Brain microvascular endothelial cell (primary cell): ENCODE measurements around the gene SEMA6A.

Experiments
- DNase-seq: peaks from one replicate; pipeline ENCODE4 v3.0.0-alpha.2; 2020
- H3K27ac ChIP-seq: fragments of 250-450 bp; sonication (Bioruptor Pico); 2 replicates; pipeline ENCODE4 v1.5.1; 2020; ENCODE audit warnings: mild to moderate bottlenecking, moderate library complexity
- H3K27me3 ChIP-seq: fragments of 250-450 bp; sonication (Bioruptor Pico); replicated peaks from 2 replicates; pipeline ENCODE4 v1.5.1; 2020; ENCODE audit warnings: mild to moderate bottlenecking
- H3K36me3 ChIP-seq: fragments of 250-450 bp; sonication (Bioruptor Pico); replicated peaks from 2 replicates; pipeline ENCODE4 v1.5.1; 2020; ENCODE audit warnings: mild to moderate bottlenecking
- H3K4me3 ChIP-seq: 2 replicates; pipeline ENCODE4 v1.5.1; 2011; ENCODE audit warnings: low read depth, mild to moderate bottlenecking, control low read depth, low read length, moderate library complexity
- CTCF ChIP-seq: IDR thresholded peaks from 2 replicates; pipeline ENCODE4 v1.5.1; 2011; ENCODE audit warnings: low read depth, mild to moderate bottlenecking, moderate library complexity, low read length, control low read depth, inconsistent platforms; ENCODE audit errors: missing control alignments
- in situ Hi-C: cut with HindIII; loops from 2 replicates; pipeline ENCODE4 v1.10.0; 2017; ENCODE audit warnings: low sequenced_read_pairs, low pct_ligation_motif_present

The SEMA6A gene

GRCh38 chr5:116472274-116472673 lies 102.3 kb downstream of the SEMA6A start:
- Histone ChIP-seq H3K27ac (no peak overlapping the region), H3K27me3 (no peaks in the 10 kb centered on the region), H3K4me3 (no peak overlapping the region), H3K36me3 (no peaks in the 10 kb centered on the region)
- no peak for DNase-seq
- in situ Hi-C loops: no loop called here
- TF ChIP-seq CTCF: no peak

- Histone ChIP-seq H3K4me3 (no peak overlapping the region), H3K27me3 (no peaks in the 10 kb centered on the region), H3K27ac (no peak overlapping the region), H3K36me3 (no peaks in the 10 kb centered on the region)
- in situ Hi-C loops: no loop called here
- TF ChIP-seq CTCF: no peak
- DNase-seq: no peak
Observed at GRCh38 chr5:116469631-116470030, 105.0 kb downstream of the SEMA6A start.

GRCh38 chr5:116468583-116468982 lies 106.0 kb downstream of the SEMA6A start:
- H3K27ac ChIP-seq: no peak overlapping the region
- H3K4me3 ChIP-seq: no peak overlapping the region
- no peak for DNase-seq
- H3K36me3 ChIP-seq: no peaks in the 10 kb centered on the region
- no peak for TF ChIP-seq CTCF
- in situ Hi-C loops: no loop called here
- H3K27me3 ChIP-seq: no peaks in the 10 kb centered on the region

GRCh38 chr5:116467465-116467843 lies 107.2 kb downstream of the SEMA6A start:
- Histone ChIP-seq H3K27ac (no peak overlapping the region), H3K4me3 (no peak overlapping the region), H3K36me3 (no peaks in the 10 kb centered on the region), H3K27me3 (no peaks in the 10 kb centered on the region)
- no peak for TF ChIP-seq CTCF
- in situ Hi-C loops: no loop called here
- DNase-seq: no peak

DNA sequence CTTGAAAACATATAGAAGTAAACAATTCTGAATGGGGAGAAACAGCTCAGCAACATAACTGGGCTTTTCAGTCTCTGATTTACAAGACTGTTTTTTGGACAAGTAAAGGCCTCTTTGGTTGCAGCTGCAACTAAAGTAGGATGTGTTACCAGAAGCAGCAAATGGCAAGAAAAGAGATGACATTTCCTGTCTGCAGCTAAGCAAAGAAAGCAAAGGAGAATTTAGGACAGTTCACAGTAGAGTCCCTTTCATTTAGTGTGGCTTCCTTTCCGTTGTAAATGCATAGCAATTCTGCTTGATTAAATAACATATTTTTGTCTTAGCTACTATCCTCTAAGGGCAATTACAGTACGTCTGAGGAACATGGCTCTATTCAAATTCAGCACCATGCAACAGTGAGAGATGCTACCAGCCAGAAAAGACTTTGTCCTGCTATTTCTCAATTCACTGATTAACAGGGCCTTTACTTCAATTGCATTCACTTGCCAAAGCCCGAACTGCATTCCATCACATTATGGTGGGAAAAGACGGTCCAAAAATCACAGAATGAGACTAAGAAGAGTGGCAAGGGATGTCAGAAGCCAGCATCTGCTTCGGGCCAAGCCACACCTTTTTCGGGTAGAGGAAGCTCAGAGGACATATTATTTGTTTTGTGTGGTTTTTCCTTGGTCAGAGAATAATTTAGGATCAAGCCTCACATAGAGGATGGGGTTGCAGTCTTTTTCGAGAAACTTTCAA lies 107.7 kb downstream of the SEMA6A start:
- Histone ChIP-seq H3K4me3 (no peak overlapping the region), H3K27ac (no peak overlapping the region), H3K27me3 (no peaks in the 10 kb centered on the region), H3K36me3 (no peaks in the 10 kb centered on the region)
- no peak for DNase-seq
- no peak for TF ChIP-seq CTCF
- in situ Hi-C loops: no loop called here

- no peak for TF ChIP-seq CTCF
- no peak overlapping the region for H3K4me3 ChIP-seq
- no peaks in the 10 kb centered on the region for H3K36me3 ChIP-seq
- no peak overlapping the region for H3K27ac ChIP-seq
- H3K27me3 ChIP-seq: no peaks in the 10 kb centered on the region
- in situ Hi-C loops: no loop called here
- DNase-seq: no peak
Observed at GRCh38 chr5:116465411-116465810, 109.2 kb downstream of the SEMA6A start.
